Activated CD4-positive, alpha-beta memory T cell treated with anti-CD3 and anti-CD28 coated beads for 36 hours (primary cell): ENCODE data around the gene RASA3. TPM values are rescaled to one million over a fixed set of nuclear protein-coding genes. Genes with fewer than 3 reads are reported as not detected.

Experiments used
- CTCF ChIA-PET: fragments of 350-600 bp; sonication (Branson Sonifier 250); formaldehyde crosslinking; loops from one replicate; lab custom pipeline; 2021; ENCODE audit warnings: antibody characterized with exemption, inconsistent platforms; lab: Charles Lee
- POLR2A ChIA-PET: fragments of 350-600 bp; sonication (Branson Sonifier 250); formaldehyde crosslinking; loops from one replicate; lab custom pipeline; 2021; ENCODE audit warnings: antibody characterized with exemption; lab: Charles Lee
- DNase-seq: peaks from one replicate; pipeline ENCODE4 v3.0.0-alpha.2; 2020
- H3K27ac Mint-ChIP-seq: one replicate; pipeline ENCODE4 v1.8.0; 2021; ENCODE audit warnings: mixed read lengths
- H3K27me3 Mint-ChIP-seq: one replicate; pipeline ENCODE4 v1.8.0; 2021; ENCODE audit warnings: mixed read lengths
- H3K36me3 Mint-ChIP-seq: one replicate; pipeline ENCODE4 v1.8.0; 2021; ENCODE audit warnings: mixed read lengths
- H3K4me1 Mint-ChIP-seq: one replicate; pipeline ENCODE4 v1.8.0; 2021; ENCODE audit warnings: low read depth, mixed read lengths
- H3K4me3 Mint-ChIP-seq: one replicate; pipeline ENCODE4 v1.8.0; 2021; ENCODE audit warnings: mild to moderate bottlenecking, mixed read lengths
- H3K9me3 Mint-ChIP-seq: one replicate; pipeline ENCODE4 v1.8.0; 2021; ENCODE audit warnings: mixed read lengths
- intact Hi-C: fragments of 100-400 bp; cut with micrococcal nuclease; formaldehyde crosslinking; loops from one replicate; pipeline ENCODE4 v1.15.1; 2023
- total RNA-seq, 2 experiments: library from RNA; stranded (reverse); gene quantifications; one replicate each; pipeline ENCODE4 v1.2.3, GENCODE V29; 2021

RASA3 gene
- total RNA-seq, 2 experiments from 2014 or later: 45.9 to 49.3 TPM

DNA sequence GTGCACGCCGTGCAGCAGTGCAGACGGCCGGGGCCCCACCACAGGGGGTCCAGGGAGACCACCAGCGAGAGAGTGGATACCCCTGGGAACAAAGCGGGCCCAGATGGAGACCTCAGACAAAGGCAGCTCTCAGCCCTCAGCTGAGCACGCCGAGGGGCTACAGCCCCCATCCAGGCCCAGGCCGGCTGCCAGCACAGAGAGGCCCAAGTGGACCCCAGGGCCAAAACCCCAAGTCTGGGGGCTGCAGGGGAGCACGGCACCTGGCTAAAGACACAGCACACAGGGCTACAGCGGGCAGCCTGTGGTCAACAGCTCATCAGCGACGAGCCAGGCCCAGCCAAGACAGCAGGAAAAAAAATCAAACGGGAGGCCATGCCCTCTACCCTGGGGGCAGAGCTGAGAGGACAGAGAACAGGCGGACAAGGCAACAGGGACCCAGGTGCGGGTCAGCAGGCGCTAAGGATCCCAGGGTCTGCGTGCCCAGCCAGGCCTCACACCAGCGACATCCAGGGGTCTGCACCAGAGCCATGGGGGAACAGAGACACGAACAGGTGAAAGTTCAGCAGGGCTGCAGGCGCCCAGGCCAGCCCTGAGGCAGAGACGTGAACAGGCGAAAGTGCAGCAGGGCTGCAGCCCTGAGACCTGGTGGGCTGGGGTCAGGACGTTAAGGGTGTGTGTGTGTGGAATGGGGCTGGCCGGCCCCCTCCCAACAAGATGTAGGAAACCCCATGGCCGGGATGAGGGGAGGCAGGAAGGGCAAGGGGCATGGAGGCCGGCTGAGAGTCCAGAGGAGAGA is 34.3 kb downstream of the RASA3 start:
- Mint-ChIP-seq H3K27ac (peak overlapping the region; percentile 71), H3K36me3 (peaks cover 40% of the 10 kb centered on the region), H3K4me1 (peaks cover 72% of the 10 kb centered on the region), H3K27me3 (no peaks in the 10 kb centered on the region), H3K4me3 (no peak overlapping the region), H3K9me3 (peaks cover 30% of the 10 kb centered on the region)
- intact Hi-C loops: no loop called here
- POLR2A ChIA-PET: no interaction called here
- CTCF ChIA-PET: no interaction called here
- no peak for DNase-seq

DNA sequence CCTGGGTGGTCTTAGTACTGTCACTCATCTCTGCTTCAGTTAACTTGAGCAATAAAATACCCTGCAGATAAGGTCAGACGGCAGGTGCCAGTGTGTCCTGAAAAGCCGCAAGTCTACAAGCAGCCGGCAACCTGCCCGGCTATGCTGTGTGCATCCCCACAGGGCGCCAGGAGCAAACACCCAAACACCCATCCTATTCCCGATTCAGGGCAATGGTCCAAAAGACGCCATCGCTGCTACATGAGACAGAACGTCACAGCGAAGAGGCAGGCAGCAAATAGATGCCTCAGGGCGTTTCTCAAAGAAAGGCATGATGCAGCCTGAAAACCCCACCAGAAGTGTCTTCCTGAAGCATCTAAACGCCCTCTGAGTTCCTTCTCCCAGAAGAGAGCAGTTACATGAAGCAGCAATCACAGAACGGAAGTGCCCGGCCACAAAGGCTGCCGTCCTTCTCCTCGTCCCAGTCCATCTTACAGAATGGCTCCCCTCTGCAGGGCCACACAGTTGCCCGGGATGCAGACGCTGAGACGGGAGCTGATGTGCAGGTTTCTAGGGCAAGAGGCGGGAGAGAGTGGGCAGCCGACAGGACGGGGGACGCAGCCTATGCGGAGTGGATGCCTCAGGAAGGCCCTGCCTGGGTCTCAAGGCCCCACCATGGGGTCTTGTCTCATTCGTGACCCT is 35.1 kb downstream of the RASA3 start:
- Mint-ChIP-seq H3K36me3 (peaks cover 46% of the 10 kb centered on the region), H3K4me3 (no peak overlapping the region), H3K4me1 (peaks cover 69% of the 10 kb centered on the region), H3K27me3 (no peaks in the 10 kb centered on the region), H3K27ac (peak overlapping the region; percentile 38), H3K9me3 (peaks cover 37% of the 10 kb centered on the region)
- CTCF ChIA-PET: no interaction called here
- POLR2A ChIA-PET: no interaction called here
- intact Hi-C loops: no loop called here
- no peak for DNase-seq

DNA sequence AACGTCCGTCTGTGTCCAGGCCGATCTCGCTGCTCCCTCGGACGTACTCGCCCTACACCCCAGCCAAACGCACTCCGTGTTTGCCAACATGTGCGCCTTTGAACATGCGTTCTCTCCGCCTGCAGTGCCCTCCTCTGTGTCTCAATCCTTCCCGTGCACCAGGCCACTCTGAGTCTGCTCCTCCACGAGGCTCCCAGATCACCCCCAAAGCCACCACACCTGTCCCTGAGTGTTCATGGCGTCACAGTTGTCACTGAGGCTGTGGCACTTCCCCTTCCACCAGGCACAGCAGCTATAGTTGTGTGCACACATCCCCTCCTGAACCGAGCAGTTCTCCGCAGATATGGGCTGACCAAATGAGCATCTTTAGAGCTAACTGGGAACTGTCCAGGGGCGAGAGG is 35.6 kb downstream of the RASA3 start:
- Mint-ChIP-seq H3K4me3 (no peak overlapping the region), H3K27me3 (no peaks in the 10 kb centered on the region), H3K9me3 (peaks cover 42% of the 10 kb centered on the region), H3K4me1 (peaks cover 65% of the 10 kb centered on the region), H3K36me3 (peaks cover 51% of the 10 kb centered on the region), H3K27ac (peak overlapping the region; percentile 10)
- CTCF ChIA-PET: no interaction called here
- DNase-seq: no peak
- intact Hi-C loops: no loop called here
- POLR2A ChIA-PET: no interaction called here

DNA sequence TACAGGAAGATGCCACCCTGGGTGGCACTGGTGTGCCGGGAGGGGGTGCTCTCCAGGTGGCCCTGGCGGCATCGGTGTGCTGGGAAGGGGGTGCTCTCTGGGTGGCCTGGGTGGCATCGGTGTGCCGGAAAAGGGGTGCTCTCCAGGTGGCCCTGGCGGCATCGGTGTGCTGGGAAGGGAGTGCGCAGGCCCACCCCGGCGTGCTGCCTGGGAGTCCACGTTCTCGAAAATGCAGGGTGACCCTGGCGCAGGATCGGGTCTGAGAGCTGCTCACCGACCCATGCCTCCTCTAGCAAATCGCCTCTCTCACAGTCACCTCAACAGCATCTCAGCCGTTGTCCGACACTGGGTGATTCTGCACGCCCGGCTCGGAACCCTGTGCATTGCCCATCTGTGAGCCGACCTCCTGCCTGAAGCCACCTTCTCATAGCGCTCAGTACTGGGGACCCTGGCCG is 36.4 kb downstream of the RASA3 start:
- no peak for DNase-seq
- Mint-ChIP-seq H3K9me3 (peaks cover 50% of the 10 kb centered on the region), H3K27ac (peak overlapping the region; percentile 42), H3K4me3 (no peak overlapping the region), H3K36me3 (peaks cover 59% of the 10 kb centered on the region), H3K27me3 (no peaks in the 10 kb centered on the region), H3K4me1 (peaks cover 65% of the 10 kb centered on the region)
- CTCF ChIA-PET: interaction anchor here (0.9 to 1.0 kb wide), 2 partner anchors 130 to 131 kb away, joined by 3 read pairs; no protein-coding TSS in a partner anchor
- POLR2A ChIA-PET: interaction anchor here (0.8 kb wide), 1 partner anchor 28 kb away, joined by 4 read pairs; no protein-coding TSS in a partner anchor
- intact Hi-C loops: no loop called here

DNA sequence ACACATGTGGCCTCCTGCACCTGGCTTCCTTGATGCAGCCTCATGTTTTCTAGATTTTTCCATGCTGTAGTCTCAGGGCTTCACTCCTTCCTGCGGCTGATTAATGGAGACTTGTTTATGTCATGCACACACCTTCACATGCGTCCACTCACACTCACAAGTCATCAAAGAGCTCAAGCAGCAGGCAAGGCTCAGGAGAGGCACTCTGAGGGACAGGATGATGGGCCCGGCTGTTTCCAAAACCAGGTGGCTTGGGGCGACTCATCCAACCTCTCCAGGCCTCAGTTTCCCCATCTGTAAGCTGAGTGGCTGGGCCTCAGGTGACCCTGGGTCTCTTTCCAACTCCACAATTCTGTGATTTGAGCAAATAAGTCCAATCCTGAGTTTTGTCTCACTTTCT is 36.9 kb downstream of the RASA3 start:
- peak overlapping the region; percentile 64 for H3K27ac Mint-ChIP-seq
- POLR2A ChIA-PET: interaction anchor here (0.8 kb wide), 1 partner anchor 28 kb away, joined by 4 read pairs; no protein-coding TSS in a partner anchor

DNA sequence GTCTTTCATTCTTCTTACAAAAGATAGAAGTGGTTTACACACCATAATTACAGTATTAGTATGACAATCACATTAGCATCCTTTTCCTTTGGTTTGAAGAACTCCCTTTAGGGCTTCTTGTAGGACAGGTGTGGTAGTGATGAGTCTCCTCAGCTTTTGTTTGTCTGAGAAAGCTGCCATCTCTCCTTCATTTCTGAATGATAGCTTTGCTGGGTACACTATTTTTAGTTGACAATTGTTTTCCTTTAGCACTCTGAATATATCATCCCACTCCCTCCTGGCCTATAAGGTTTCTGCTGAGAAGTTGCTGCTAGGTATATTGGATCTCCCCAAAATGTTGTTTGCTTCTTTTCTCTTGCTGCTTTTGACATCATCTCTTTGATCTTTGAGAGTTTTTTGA is 39.3 kb downstream of the RASA3 start:
- intact Hi-C loops: no loop called here
- Mint-ChIP-seq H3K4me3 (no peak overlapping the region), H3K27ac (peak overlapping the region; percentile 19), H3K27me3 (no peaks in the 10 kb centered on the region), H3K4me1 (peaks cover 54% of the 10 kb centered on the region), H3K9me3 (peaks cover 58% of the 10 kb centered on the region), H3K36me3 (peaks cover 72% of the 10 kb centered on the region)
- no peak for DNase-seq
- ChIA-PET POLR2A (no interaction called here), CTCF (no interaction called here)

More for the DNA sequence above, 36.9 kb downstream of the RASA3 start:
- CTCF ChIA-PET: interaction anchor here (0.9 to 1.0 kb wide), 2 partner anchors 131 to 132 kb away, joined by 3 read pairs; no protein-coding TSS in a partner anchor
- Mint-ChIP-seq H3K4me1 (peaks cover 61% of the 10 kb centered on the region), H3K4me3 (no peak overlapping the region), H3K36me3 (peaks cover 63% of the 10 kb centered on the region), H3K27me3 (no peaks in the 10 kb centered on the region), H3K9me3 (peaks cover 56% of the 10 kb centered on the region)
- intact Hi-C loops: no loop called here
- no peak for DNase-seq

DNA sequence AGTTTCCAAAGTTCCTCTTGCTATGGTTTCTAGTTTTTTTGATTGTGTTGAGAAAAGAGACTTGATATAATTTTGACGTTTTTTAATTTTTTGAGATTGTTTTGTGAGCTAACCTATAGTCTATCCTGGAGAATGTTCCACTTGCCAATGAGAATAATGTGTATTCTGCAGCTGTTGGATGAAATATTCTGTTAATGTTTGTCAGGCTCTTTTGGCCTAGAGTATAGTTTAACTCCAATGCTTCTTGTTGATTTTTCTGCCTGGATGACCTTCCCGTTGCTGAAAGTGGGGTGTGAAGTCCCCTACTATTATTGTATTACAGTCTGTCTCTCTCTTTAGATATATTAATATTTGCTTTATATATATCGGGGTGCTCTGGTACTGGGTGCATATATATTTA is 40.0 kb downstream of the RASA3 start:
- H3K4me1 Mint-ChIP-seq: peaks cover 48% of the 10 kb centered on the region
- intact Hi-C loops: no loop called here
- no peak for DNase-seq
- CTCF ChIA-PET: no interaction called here
- POLR2A ChIA-PET: no interaction called here
- no peak overlapping the region for H3K27ac Mint-ChIP-seq
- H3K27me3 Mint-ChIP-seq: no peaks in the 10 kb centered on the region
- H3K4me3 Mint-ChIP-seq: no peak overlapping the region
- peaks cover 71% of the 10 kb centered on the region for H3K36me3 Mint-ChIP-seq
- peaks cover 58% of the 10 kb centered on the region for H3K9me3 Mint-ChIP-seq

DNA sequence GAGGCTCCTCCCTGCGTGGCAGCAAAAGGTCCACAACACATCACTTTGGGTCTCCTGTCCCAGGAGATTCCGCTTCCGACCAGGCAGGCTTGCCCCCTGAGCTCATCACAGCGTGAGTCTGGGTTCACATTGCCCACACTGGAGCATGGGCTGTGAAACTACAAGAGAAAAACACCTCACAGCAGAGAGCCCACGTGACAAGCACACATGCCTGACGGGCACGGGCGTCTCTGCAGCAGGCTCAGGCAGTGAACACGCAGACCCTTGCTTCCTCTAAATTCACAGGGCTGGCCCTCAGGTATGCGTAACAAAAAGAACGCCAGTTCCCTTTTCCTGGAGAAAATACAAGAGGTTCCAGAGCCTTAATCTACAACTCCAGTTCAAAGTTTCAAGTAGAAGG is 41.9 kb downstream of the RASA3 start:
- peaks cover 58% of the 10 kb centered on the region for H3K36me3 Mint-ChIP-seq
- no peak for DNase-seq
- intact Hi-C loops: no loop called here
- H3K27ac Mint-ChIP-seq: peak overlapping the region; percentile 34
- POLR2A ChIA-PET: no interaction called here
- CTCF ChIA-PET: no interaction called here
- H3K4me1 Mint-ChIP-seq: peaks cover 28% of the 10 kb centered on the region
- peaks cover 51% of the 10 kb centered on the region for H3K9me3 Mint-ChIP-seq
- H3K4me3 Mint-ChIP-seq: no peak overlapping the region
- no peaks in the 10 kb centered on the region for H3K27me3 Mint-ChIP-seq

DNA sequence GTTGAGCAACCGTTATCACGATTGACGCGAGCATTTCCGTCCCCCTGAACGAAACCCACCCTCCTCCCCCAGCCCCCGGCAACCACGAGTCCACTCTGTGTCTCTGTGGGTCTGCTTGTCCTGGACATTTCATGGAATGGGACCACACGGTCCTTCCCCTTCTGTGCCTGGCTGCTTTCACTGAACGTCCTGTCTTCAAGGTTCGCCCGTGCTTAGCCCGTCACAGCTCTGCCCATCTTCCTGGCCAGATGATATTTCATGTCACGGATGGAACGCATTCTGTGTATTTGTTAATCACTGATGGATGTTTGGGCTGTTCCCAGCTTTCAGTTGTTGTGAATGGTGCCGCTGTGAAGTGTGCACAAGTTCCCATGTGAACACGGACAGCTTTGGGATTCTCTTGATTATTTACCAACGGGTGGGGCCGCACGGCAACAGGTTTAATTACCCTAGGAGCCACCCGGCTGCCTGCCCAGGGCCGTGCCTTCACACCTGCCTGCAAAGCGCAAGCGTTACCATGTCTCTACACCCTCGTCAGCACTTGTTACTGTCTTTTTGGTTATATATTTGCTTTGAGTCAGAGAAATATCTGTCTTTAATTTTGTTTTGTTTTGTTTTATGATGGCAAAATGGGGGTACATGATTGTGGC is 42.5 kb downstream of the RASA3 start:
- Mint-ChIP-seq H3K4me1 (peaks cover 24% of the 10 kb centered on the region), H3K9me3 (peaks cover 47% of the 10 kb centered on the region), H3K4me3 (no peak overlapping the region), H3K27ac (peak overlapping the region; percentile 34), H3K27me3 (no peaks in the 10 kb centered on the region), H3K36me3 (peaks cover 54% of the 10 kb centered on the region)
- POLR2A ChIA-PET: no interaction called here
- CTCF ChIA-PET: no interaction called here
- intact Hi-C loops: no loop called here
- no peak for DNase-seq

DNA sequence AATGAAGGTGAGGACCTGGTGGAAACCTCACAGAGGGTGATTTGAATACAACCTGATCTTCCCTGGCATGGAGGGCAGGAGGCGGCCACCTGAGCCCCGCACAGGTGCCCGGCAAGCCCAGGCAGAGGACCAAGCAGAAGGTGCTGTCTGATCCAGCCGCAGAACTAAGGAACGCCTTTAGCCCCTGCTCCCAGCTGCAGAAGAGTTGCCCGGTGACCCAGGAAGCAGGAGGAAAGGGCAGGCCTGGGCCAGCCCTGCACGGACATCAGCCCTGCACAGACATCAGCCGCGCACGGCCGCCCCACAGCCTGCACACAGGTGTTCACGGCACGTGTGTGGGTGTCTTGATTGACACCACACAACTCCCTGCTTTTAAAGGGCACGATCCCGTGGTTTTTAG is 43.1 kb downstream of the RASA3 start:
- Mint-ChIP-seq H3K4me3 (no peak overlapping the region), H3K36me3 (peaks cover 52% of the 10 kb centered on the region), H3K27me3 (no peaks in the 10 kb centered on the region), H3K9me3 (peaks cover 44% of the 10 kb centered on the region), H3K27ac (no peak overlapping the region), H3K4me1 (peaks cover 23% of the 10 kb centered on the region)
- ChIA-PET CTCF (no interaction called here), POLR2A (no interaction called here)
- no peak for DNase-seq
- intact Hi-C loops: no loop called here

DNA sequence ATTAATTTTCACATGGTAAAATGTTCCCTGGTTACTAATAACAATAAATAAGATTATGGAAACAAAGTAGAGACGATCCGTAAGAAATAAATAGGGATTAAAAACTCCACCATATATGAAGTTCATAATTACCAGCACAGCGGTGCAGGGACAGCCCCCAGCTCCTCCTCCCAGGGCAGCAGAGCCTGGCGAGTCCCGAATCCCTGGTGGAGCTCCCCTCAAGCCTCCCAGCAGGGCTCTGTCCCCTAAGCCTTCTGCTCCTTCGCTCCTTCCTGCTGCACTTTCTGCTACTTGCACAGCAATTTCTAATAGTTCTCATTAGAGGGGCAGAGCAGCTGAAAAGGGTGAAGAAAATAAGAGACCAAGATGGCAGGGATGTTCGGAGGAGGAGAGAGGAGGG is 43.6 kb downstream of the RASA3 start:
- Mint-ChIP-seq H3K4me3 (no peak overlapping the region), H3K27me3 (no peaks in the 10 kb centered on the region), H3K27ac (no peak overlapping the region), H3K36me3 (peaks cover 48% of the 10 kb centered on the region), H3K4me1 (peaks cover 19% of the 10 kb centered on the region), H3K9me3 (peaks cover 39% of the 10 kb centered on the region)
- intact Hi-C loops: no loop called here
- ChIA-PET CTCF (no interaction called here), POLR2A (interaction anchor here (1.4 kb wide), 1 partner anchor 21 kb away, joined by 4 read pairs; no protein-coding TSS in a partner anchor)
- no peak for DNase-seq

DNA sequence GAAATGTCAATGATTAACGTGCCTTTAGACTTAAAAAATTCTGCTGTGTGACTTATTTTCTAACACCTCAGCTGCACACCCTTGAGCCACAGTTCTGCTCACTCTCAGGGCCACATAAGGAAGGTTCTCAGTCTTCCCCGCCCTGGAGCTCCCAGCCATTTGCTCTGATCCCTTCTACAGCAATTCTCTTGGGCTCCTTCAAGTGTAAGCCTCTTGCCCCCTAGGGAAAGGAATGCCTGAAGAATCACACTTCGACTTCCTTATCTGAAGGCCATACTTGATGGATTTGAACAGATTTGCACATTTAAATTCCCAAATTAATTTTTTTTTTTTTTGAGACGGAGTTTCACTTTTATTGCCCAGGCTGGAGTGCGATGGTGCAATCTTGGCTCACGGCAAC is 44.2 kb downstream of the RASA3 start:
- H3K9me3 Mint-ChIP-seq: peaks cover 33% of the 10 kb centered on the region
- H3K4me1 Mint-ChIP-seq: peaks cover 13% of the 10 kb centered on the region
- ChIA-PET POLR2A (interaction anchor here (1.4 kb wide), 1 partner anchor 21 kb away, joined by 4 read pairs; no protein-coding TSS in a partner anchor), CTCF (no interaction called here)
- intact Hi-C loops: no loop called here
- peaks cover 43% of the 10 kb centered on the region for H3K36me3 Mint-ChIP-seq
- DNase-seq: no peak
- no peak overlapping the region for H3K27ac Mint-ChIP-seq
- no peaks in the 10 kb centered on the region for H3K27me3 Mint-ChIP-seq
- no peak overlapping the region for H3K4me3 Mint-ChIP-seq
